HepG2 (cell line): ENCODE results near the gene CACNA2D1. TPM values are rescaled to one million over a fixed set of nuclear protein-coding genes. Genes with fewer than 3 reads are reported as not detected.

ENCODE experiments used
- ATAC-seq: fragments of 200-7000 bp; cut with Tn5 transposase; 3 replicates; pipeline ENCODE4 v1.9.1; 2020; ENCODE audit warnings: mild to moderate bottlenecking, moderate library complexity
- BruUV-seq: library from RNA; stranded (reverse); fragments of 400-500 nt; replicated peaks from 2 replicates; lab custom pipeline; 2021; lab: Mats Ljungman, UMichigan
- CTCF ChIA-PET: fragments of 300-600 bp; formaldehyde crosslinking; extraction: SDS; loops from one replicate; lab custom pipeline; 2021; ENCODE audit warnings: low total read pairs, inconsistent platforms, low intra/inter-chr PET ratio; lab: Yijun Ruan, JAX
- POLR2A ChIA-PET: fragments of 350-600 bp; sonication (Branson Sonifier 250); formaldehyde crosslinking; loops from one replicate; lab custom pipeline; 2020; ENCODE audit warnings: antibody characterized with exemption, inconsistent platforms; lab: Yijun Ruan, JAX
- DNase-seq: peaks from one replicate; pipeline ENCODE4 v3.0.0-alpha.2; 2015; ENCODE audit warnings: low spot score
- FAIRE-seq: peaks from 3 replicates; lab custom pipeline; 2011; peaks lifted over from hg19 to GRCh38; lab: Jason Lieb, UNC
- H2AFZ ChIP-seq: one replicate; pipeline ENCODE4 v1.6.1; 2011; ENCODE audit warnings: low read length, inconsistent platforms
- H3K27ac ChIP-seq: fragments of 300-600 bp; 3 replicates; pipeline ENCODE4 v1.8.0; 2011; ENCODE audit warnings: mixed run types, mild to moderate bottlenecking, mixed read lengths, low read length, inconsistent platforms; ENCODE audit not compliant: insufficient read depth; ENCODE audit errors: extremely low read length
- H3K27me3 ChIP-seq, 2 experiments: fragments of 200-600 bp in 1 of 2; 2 replicates in 1 of 2; 3 replicates in 1 of 2; pipeline versions ENCODE4 v1.6.0 to v1.8.0; 2011; ENCODE audit warnings: low read length in 2 of 2, mild to moderate bottlenecking in 2 of 2, moderate library complexity in 2 of 2, inconsistent platforms in 1 of 2; ENCODE audit not compliant: insufficient read depth in 2 of 2, control insufficient read depth in 1 of 2
- H3K36me3 ChIP-seq, 2 experiments: fragments of 200-600 bp in 1 of 2; replicated peaks in 1 of 2; 2 replicates in 1 of 2; 3 replicates in 1 of 2; pipeline versions ENCODE4 v1.5.1 to v1.8.0; 2011; ENCODE audit warnings: low read length in 2 of 2, inconsistent platforms in 1 of 2; ENCODE audit not compliant: insufficient read depth in 2 of 2, control insufficient read depth in 1 of 2
- H3K4me1 ChIP-seq: 2 replicates; pipeline ENCODE4 v1.5.1; 2012; ENCODE audit warnings: low read length, inconsistent platforms; ENCODE audit not compliant: insufficient read depth
- H3K4me2 ChIP-seq: 2 replicates; pipeline ENCODE4 v1.6.0; 2011; ENCODE audit warnings: low read depth, low read length, inconsistent platforms
- H3K4me3 ChIP-seq, 3 experiments: fragments of 200-600 bp in 1 of 3; sonication (generic), shearing (Covaris generic) in 1 of 3; replicated peaks in 1 of 3; 2 replicates each; pipeline ENCODE4 v1.5.1; 2011 to 2016; ENCODE audit warnings: low read length in 3 of 3, inconsistent platforms in 2 of 3, low read depth in 2 of 3, mild to moderate bottlenecking in 2 of 3, control low read depth in 1 of 3, mixed read lengths in 1 of 3; ENCODE audit not compliant: insufficient read depth in 1 of 3
- H3K79me2 ChIP-seq: one replicate; pipeline ENCODE4 v1.6.1; 2011; ENCODE audit warnings: low read length, inconsistent platforms; ENCODE audit not compliant: insufficient read depth
- H3K9ac ChIP-seq: 2 replicates; pipeline ENCODE4 v1.6.0; 2011; ENCODE audit warnings: mild to moderate bottlenecking, low read depth, low read length, inconsistent platforms; ENCODE audit not compliant: insufficient read depth
- H3K9me3 ChIP-seq: 2 replicates; pipeline ENCODE4 v1.5.1; 2012; ENCODE audit warnings: mild to moderate bottlenecking, low read length
- H4K20me1 ChIP-seq: 2 replicates; pipeline ENCODE4 v1.6.0; 2011; ENCODE audit warnings: inconsistent platforms, mild to moderate bottlenecking, low read length, moderate library complexity; ENCODE audit not compliant: insufficient read depth
- GABPB1 ChIP-seq: IDR thresholded peaks from 2 replicates; pipeline ENCODE4 v1.6.1; 2016; ENCODE audit warnings: mild to moderate bottlenecking, missing genetic modification reagents, moderate library complexity, missing compliant biosample characterization
- HOXD1 ChIP-seq: sonication (generic); formaldehyde crosslinking; IDR thresholded peaks from 2 replicates; pipeline ENCODE4 v1.5.0; 2020; ENCODE audit warnings: missing genetic modification reagents
- NFE2L1 ChIP-seq: sonication (generic); formaldehyde crosslinking; IDR thresholded peaks from 2 replicates; pipeline ENCODE4 v1.4.0; 2020; ENCODE audit warnings: missing genetic modification reagents, mild to moderate bottlenecking, borderline replicate concordance
- PHF5A ChIP-seq: IDR thresholded peaks from one replicate; pipeline ENCODE4 v1.6.1; 2018; ENCODE audit warnings: low read depth, missing genetic modification reagents; ENCODE audit not compliant: unreplicated experiment
- SIX1 ChIP-seq: sonication (generic); formaldehyde crosslinking; IDR thresholded peaks from 2 replicates; pipeline ENCODE4 v1.4.0; 2020; ENCODE audit warnings: missing genetic modification reagents, borderline replicate concordance
- SIX4 ChIP-seq: sonication (generic); formaldehyde crosslinking; IDR thresholded peaks from 2 replicates; pipeline ENCODE4 v1.4.0; 2020; ENCODE audit warnings: missing genetic modification reagents
- SOX5 ChIP-seq: IDR thresholded peaks from 2 replicates; pipeline ENCODE4 v1.6.1; 2016; ENCODE audit warnings: borderline replicate concordance
- SP2 ChIP-seq: sonication (generic); formaldehyde crosslinking; IDR thresholded peaks from 2 replicates; pipeline ENCODE4 v1.5.1; 2020; ENCODE audit warnings: mild to moderate bottlenecking, missing genetic modification reagents
- STAG1 ChIP-seq: sonication (generic); formaldehyde crosslinking; IDR thresholded peaks from 2 replicates; pipeline ENCODE4 v1.4.0; 2020; ENCODE audit warnings: missing genetic modification reagents
- ZFP1 ChIP-seq: IDR thresholded peaks from 2 replicates; pipeline ENCODE4 v1.6.1; 2016
- ZNF230 ChIP-seq: sonication (generic); formaldehyde crosslinking; IDR thresholded peaks from 2 replicates; pipeline ENCODE4 v1.4.0; 2020; ENCODE audit warnings: mild to moderate bottlenecking, missing genetic modification reagents
- ZNF256 ChIP-seq: sonication (generic); formaldehyde crosslinking; conservative IDR thresholded peaks from 2 replicates; pipeline ENCODE4 v1.4.0; 2020; ENCODE audit warnings: missing genetic modification reagents
- ZNF367 ChIP-seq: sonication (generic); formaldehyde crosslinking; IDR thresholded peaks from 2 replicates; pipeline ENCODE4 v1.4.0; 2020; ENCODE audit warnings: missing genetic modification reagents, borderline replicate concordance
- ZNF446 ChIP-seq: sonication (generic); formaldehyde crosslinking; IDR thresholded peaks from 2 replicates; pipeline ENCODE4 v1.5.0; 2020; ENCODE audit warnings: mild to moderate bottlenecking, missing genetic modification reagents
- WGBS: methylation state at CpG from one replicate; pipeline ENCODE4 v1.1.6; 2017; ENCODE audit warnings: low lambda C conversion rate; 5-methylcytosine and 5-hydroxymethylcytosine counted together
- in situ Hi-C: cut with HindIII; loops from 2 replicates; pipeline ENCODE4 v1.10.0; 2017; ENCODE audit warnings: low pct_unique_long_range_greater_than_20kb; ENCODE audit not compliant: extremely low pct_ligation_motif_present
- intact Hi-C: fragments of 100-400 bp; cut with micrococcal nuclease; formaldehyde crosslinking; loops from one replicate; pipeline ENCODE4 v1.10.0; 2022; ENCODE audit not compliant: unreplicated experiment
- polyA plus RNA-seq, 8 experiments: library from polyadenylated mRNA; depleted of rRNA in 3 of 8; stranded (reverse) in 7 of 8; unstranded in 1 of 8; fragments of >200 nt; fragmentation: Illumina TruSeq in 4 of 8; extraction: Trizol in 4 of 8; gene quantifications; 2 replicates each; pipeline versions ENCODE4 v1.2.1 to v1.2.3, GENCODE V29; 2011 to 2016; ENCODE audit warnings: low read depth in 4 of 8, missing spikeins in 1 of 8, mixed read lengths in 1 of 8; ENCODE audit not compliant: insufficient read depth in 1 of 8
- total RNA-seq, 5 experiments: library from RNA; depleted of rRNA; stranded (reverse); fragments of >200 nt; fragmentation: Illumina TruSeq; extraction: Trizol; gene quantifications; 2 replicates each; pipeline ENCODE4 v1.2.3, GENCODE V29; 2016; ENCODE audit warnings: low read depth in 1 of 5
- TF ChIP-seq, protein P1 (sequence below): sonication (generic); formaldehyde crosslinking; IDR thresholded peaks from 2 replicates; pipeline ENCODE4 v1.5.1; 2020; ENCODE audit warnings: missing genetic modification reagents, mild to moderate bottlenecking, borderline replicate concordance
- TF ChIP-seq, protein P2 (sequence below): sonication (generic); formaldehyde crosslinking; IDR thresholded peaks from 2 replicates; pipeline ENCODE4 v1.4.0; 2020; ENCODE audit warnings: mild to moderate bottlenecking, missing genetic modification reagents

Gene CACNA2D1
- total and polyA plus RNA-seq, 2 of the 13 experiments (the other 11 are each of a cell fraction or from before 2014, with no cell fraction given), result not detected

DNA sequence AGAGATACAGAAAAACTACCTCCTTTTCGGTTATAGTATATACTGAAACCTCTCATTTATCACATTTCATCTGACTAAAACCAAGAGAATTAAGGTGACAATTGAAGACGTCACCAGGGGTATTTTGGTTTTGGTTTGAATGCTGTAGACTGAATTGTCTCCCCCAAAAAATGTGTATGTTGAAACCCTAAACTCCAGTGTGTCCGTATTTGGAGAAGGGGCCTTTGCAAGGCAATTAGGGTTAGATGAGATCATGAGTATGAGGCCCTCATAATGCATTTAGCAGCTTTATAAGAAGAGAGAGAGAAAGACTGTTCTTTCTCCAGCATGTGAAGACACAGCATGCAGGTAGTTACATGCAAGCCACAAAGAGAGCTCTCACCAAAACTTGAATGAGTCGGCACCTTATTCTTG lies 59.5 kb downstream of the CACNA2D1 start:
- under 1% methylated on average over 4 of the region's 4 CpGs for WGBS
- H3K9ac ChIP-seq, result no peak overlapping the region
- no peak overlapping the region for H3K4me2 ChIP-seq
- H3K36me3 ChIP-seq, result no peaks in the 10 kb centered on the region
- in situ Hi-C loops (no loop called here), intact Hi-C loops (no loop called here)
- ATAC-seq (no peak), FAIRE-seq (no peak), DNase-seq (no peak)
- ChIA-PET CTCF (no interaction called here), POLR2A (no interaction called here)
- TF ChIP-seq STAG1 (CRISPR knock-in tag) (no peak), SIX1 (CRISPR knock-in tag) (no peak), NFE2L1 (CRISPR knock-in tag) (no peak), ZNF367 (CRISPR knock-in tag) (no peak), SP2 (CRISPR knock-in tag) (no peak)
- H3K27ac ChIP-seq, result no peak overlapping the region
- H3K27me3 ChIP-seq, result no peaks in the 10 kb centered on the region
- BruUV-seq, result no TSS peak
- no peaks in the 10 kb centered on the region for H3K79me2 ChIP-seq
- no peaks in the 10 kb centered on the region for H3K4me1 ChIP-seq
- H3K9me3 ChIP-seq, result no peaks in the 10 kb centered on the region
- no peak overlapping the region for H2AFZ ChIP-seq
- no peaks in the 10 kb centered on the region for H4K20me1 ChIP-seq
- no peak overlapping the region for H3K4me3 ChIP-seq

DNA sequence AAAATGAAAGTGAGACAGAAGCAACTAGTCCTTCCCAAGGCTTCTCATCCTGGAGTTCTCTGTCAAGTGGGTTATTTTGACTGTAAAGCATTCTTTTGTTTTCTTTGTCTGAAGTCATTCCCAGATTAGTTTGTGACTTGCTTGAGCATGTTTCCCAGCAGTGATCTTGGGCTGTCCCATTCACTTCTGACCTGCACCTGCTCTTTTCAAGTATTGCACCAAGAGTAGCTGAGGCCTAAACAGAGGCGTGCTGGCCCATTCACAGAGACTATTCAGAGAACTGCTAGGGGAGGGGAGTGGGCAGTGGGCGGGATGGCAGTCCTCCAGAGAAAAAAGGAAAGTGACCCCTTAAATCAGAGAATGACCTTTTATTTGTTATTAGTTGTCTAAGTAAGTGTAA lies 61.3 kb downstream of the CACNA2D1 start:
- Histone ChIP-seq H3K79me2 (no peaks in the 10 kb centered on the region), H3K9me3 (no peaks in the 10 kb centered on the region), H3K27me3 (no peaks in the 10 kb centered on the region), H3K4me2 (no peak overlapping the region), H3K4me3 (no peak overlapping the region), H3K9ac (no peak overlapping the region), H3K36me3 (no peaks in the 10 kb centered on the region), H3K4me1 (no peaks in the 10 kb centered on the region), H2AFZ (no peak overlapping the region), H4K20me1 (no peaks in the 10 kb centered on the region), H3K27ac (no peak overlapping the region)
- no peak for ATAC-seq
- 4% methylated on average over 2 of the region's 2 CpGs for WGBS
- no peak for FAIRE-seq
- intact Hi-C loops, result no loop called here
- POLR2A ChIA-PET, result no interaction called here
- in situ Hi-C loops, result no loop called here
- BruUV-seq, result no TSS peak
- no peak for DNase-seq
- CTCF ChIA-PET, result no interaction called here
- no peak for TF ChIP-seq ZNF256 (CRISPR knock-in tag)
- no peak for TF ChIP-seq SOX5 (CRISPR knock-in tag)
- TF ChIP-seq, protein P1, sequence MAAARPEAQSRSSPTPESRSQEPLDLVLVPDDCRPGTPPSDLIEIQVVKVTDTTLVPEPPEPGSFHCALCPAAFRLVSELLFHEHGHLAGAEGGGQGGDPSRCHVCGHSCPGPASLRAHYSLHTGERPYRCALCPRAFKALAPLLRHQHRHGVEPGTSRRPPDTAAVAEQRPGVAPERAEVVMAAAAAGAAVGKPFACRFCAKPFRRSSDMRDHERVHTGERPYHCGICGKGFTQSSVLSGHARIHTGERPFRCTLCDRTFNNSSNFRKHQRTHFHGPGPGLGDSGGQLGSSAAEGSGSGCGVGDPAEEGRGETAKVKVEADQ, result no peak
- TF ChIP-seq PHF5A (CRISPR knock-in tag), result no peak
- TF ChIP-seq, protein P2, sequence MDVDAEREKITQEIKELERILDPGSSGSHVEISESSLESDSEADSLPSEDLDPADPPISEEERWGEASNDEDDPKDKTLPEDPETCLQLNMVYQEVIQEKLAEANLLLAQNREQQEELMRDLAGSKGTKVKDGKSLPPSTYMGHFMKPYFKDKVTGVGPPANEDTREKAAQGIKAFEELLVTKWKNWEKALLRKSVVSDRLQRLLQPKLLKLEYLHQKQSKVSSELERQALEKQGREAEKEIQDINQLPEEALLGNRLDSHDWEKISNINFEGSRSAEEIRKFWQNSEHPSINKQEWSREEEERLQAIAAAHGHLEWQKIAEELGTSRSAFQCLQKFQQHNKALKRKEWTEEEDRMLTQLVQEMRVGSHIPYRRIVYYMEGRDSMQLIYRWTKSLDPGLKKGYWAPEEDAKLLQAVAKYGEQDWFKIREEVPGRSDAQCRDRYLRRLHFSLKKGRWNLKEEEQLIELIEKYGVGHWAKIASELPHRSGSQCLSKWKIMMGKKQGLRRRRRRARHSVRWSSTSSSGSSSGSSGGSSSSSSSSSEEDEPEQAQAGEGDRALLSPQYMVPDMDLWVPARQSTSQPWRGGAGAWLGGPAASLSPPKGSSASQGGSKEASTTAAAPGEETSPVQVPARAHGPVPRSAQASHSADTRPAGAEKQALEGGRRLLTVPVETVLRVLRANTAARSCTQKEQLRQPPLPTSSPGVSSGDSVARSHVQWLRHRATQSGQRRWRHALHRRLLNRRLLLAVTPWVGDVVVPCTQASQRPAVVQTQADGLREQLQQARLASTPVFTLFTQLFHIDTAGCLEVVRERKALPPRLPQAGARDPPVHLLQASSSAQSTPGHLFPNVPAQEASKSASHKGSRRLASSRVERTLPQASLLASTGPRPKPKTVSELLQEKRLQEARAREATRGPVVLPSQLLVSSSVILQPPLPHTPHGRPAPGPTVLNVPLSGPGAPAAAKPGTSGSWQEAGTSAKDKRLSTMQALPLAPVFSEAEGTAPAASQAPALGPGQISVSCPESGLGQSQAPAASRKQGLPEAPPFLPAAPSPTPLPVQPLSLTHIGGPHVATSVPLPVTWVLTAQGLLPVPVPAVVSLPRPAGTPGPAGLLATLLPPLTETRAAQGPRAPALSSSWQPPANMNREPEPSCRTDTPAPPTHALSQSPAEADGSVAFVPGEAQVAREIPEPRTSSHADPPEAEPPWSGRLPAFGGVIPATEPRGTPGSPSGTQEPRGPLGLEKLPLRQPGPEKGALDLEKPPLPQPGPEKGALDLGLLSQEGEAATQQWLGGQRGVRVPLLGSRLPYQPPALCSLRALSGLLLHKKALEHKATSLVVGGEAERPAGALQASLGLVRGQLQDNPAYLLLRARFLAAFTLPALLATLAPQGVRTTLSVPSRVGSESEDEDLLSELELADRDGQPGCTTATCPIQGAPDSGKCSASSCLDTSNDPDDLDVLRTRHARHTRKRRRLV (CRISPR knock-in tag), result no peak
- TF ChIP-seq ZNF446 (CRISPR knock-in tag), result no peak
- TF ChIP-seq GABPB1 (CRISPR knock-in tag), result no peak
- TF ChIP-seq SIX4, result no peak
- TF ChIP-seq ZFP1 (CRISPR knock-in tag), result no peak
- TF ChIP-seq HOXD1 (CRISPR knock-in tag), result no peak
- no peak for TF ChIP-seq ZNF230 (CRISPR knock-in tag)
